ENCODE measurements around the gene UBE2V1. TPM values are rescaled to one million over a fixed set of nuclear protein-coding genes. Genes with fewer than 3 reads are reported as not detected.

The UBE2V1 gene
- total and polyA plus RNA-seq, 2 of the 13 experiments (the other 11 are each of a cell fraction or from before 2014, with no cell fraction given): 81.3 to 132 TPM

GRCh38 chr20:50054626-50055511 lies 58.1 kb downstream of the UBE2V1 start (continued):
- no peak for TF ChIP-seq DDIT3 (CRISPR knock-in tag; IDR thresholded peaks at IDR 0.05)
- TF ChIP-seq, protein P1, sequence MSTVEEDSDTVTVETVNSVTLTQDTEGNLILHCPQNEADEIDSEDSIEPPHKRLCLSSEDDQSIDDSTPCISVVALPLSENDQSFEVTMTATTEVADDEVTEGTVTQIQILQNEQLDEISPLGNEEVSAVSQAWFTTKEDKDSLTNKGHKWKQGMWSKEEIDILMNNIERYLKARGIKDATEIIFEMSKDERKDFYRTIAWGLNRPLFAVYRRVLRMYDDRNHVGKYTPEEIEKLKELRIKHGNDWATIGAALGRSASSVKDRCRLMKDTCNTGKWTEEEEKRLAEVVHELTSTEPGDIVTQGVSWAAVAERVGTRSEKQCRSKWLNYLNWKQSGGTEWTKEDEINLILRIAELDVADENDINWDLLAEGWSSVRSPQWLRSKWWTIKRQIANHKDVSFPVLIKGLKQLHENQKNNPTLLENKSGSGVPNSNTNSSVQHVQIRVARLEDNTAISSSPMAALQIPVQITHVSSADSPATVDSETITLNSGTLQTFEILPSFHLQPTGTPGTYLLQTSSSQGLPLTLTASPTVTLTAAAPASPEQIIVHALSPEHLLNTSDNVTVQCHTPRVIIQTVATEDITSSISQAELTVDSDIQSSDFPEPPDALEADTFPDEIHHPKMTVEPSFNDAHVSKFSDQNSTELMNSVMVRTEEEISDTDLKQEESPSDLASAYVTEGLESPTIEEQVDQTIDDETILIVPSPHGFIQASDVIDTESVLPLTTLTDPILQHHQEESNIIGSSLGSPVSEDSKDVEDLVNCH (CRISPR knock-in tag; IDR thresholded peaks at IDR 0.05): no peak
- 0 out of 2 replicates have a peak, but pooled peaks have one; percentile 76 for TF ChIP-seq MTF2 (CRISPR knock-in tag; IDR thresholded peaks at IDR 0.05; ENCODE audit: borderline replicate concordance)
- TF ChIP-seq SMAD3 (CRISPR knock-in tag; IDR thresholded peaks at IDR 0.05): no peak
- TF ChIP-seq HNRNPK (IDR thresholded peaks at IDR 0.05; ENCODE audit: low read depth, low read length, poor library complexity, severe bottlenecking): no peak
- TF ChIP-seq ZNF737 (CRISPR knock-in tag; IDR thresholded peaks at IDR 0.05; ENCODE audit: borderline replicate concordance): no peak
- TF ChIP-seq GATAD2A (CRISPR knock-in tag; IDR thresholded peaks at IDR 0.05): no peak; the same call in 1 of the 2 replicates
- no peak for TF ChIP-seq ZSCAN30 (CRISPR knock-in tag; IDR thresholded peaks at IDR 0.05)
- TF ChIP-seq ZNF788 (CRISPR knock-in tag; IDR thresholded peaks at IDR 0.05; ENCODE audit: borderline replicate concordance): peak; percentile 63; the same call in 1 of the 2 replicates
- TF ChIP-seq, protein P2, sequence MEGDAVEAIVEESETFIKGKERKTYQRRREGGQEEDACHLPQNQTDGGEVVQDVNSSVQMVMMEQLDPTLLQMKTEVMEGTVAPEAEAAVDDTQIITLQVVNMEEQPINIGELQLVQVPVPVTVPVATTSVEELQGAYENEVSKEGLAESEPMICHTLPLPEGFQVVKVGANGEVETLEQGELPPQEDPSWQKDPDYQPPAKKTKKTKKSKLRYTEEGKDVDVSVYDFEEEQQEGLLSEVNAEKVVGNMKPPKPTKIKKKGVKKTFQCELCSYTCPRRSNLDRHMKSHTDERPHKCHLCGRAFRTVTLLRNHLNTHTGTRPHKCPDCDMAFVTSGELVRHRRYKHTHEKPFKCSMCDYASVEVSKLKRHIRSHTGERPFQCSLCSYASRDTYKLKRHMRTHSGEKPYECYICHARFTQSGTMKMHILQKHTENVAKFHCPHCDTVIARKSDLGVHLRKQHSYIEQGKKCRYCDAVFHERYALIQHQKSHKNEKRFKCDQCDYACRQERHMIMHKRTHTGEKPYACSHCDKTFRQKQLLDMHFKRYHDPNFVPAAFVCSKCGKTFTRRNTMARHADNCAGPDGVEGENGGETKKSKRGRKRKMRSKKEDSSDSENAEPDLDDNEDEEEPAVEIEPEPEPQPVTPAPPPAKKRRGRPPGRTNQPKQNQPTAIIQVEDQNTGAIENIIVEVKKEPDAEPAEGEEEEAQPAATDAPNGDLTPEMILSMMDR (CRISPR knock-in tag; IDR thresholded peaks at IDR 0.05): no peak; the same call in 1 of the 2 replicates
- TF ChIP-seq ZNF7 (CRISPR knock-in tag; IDR thresholded peaks at IDR 0.05): no peak
- TF ChIP-seq ZNF724P (CRISPR knock-in tag; IDR thresholded peaks at IDR 0.05; ENCODE audit: borderline replicate concordance): peak; percentile 86
- TF ChIP-seq SP5 (CRISPR knock-in tag; IDR thresholded peaks at IDR 0.05; ENCODE audit: borderline replicate concordance, low read depth): peak; percentile 40; the same call in 1 of the 2 replicates
- TF ChIP-seq, protein P3, sequence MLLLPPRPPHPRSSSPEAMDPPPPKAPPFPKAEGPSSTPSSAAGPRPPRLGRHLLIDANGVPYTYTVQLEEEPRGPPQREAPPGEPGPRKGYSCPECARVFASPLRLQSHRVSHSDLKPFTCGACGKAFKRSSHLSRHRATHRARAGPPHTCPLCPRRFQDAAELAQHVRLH (CRISPR knock-in tag; IDR thresholded peaks at IDR 0.05; ENCODE audit: borderline replicate concordance, low read depth): peak; percentile 18; the same call in 1 of the 2 replicates
- TF ChIP-seq ZNF777 (CRISPR knock-in tag; IDR thresholded peaks at IDR 0.05): peak; percentile 44; the same call in 1 of the 2 replicates
- TF ChIP-seq MLLT10 (CRISPR knock-in tag; IDR thresholded peaks at IDR 0.05): no peak
- TF ChIP-seq, protein P4, sequence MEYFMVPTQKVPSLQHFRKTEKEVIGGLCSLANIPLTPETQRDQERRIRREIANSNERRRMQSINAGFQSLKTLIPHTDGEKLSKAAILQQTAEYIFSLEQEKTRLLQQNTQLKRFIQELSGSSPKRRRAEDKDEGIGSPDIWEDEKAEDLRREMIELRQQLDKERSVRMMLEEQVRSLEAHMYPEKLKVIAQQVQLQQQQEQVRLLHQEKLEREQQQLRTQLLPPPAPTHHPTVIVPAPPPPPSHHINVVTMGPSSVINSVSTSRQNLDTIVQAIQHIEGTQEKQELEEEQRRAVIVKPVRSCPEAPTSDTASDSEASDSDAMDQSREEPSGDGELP (IDR thresholded peaks at IDR 0.05; ENCODE audit: borderline replicate concordance, low read depth): peak; percentile 70; the same call in 1 of the 2 replicates
- TF ChIP-seq ZNF552 (CRISPR knock-in tag; IDR thresholded peaks at IDR 0.05; ENCODE audit: borderline replicate concordance): no peak
- peak; percentile 40 for TF ChIP-seq YY1 (IDR thresholded peaks at IDR 0.05; ENCODE audit: insufficient read depth, insufficient replicate concordance, low read depth, low read length)
- peak; percentile 62; the same call in 1 of the 2 replicates for TF ChIP-seq CSRNP1 (CRISPR knock-in tag; IDR thresholded peaks at IDR 0.05)
- 0 out of 2 replicates have a peak, but pooled peaks have one; percentile 25 for TF ChIP-seq ZNF136 (CRISPR knock-in tag; IDR thresholded peaks at IDR 0.05; ENCODE audit: low read depth)
